ES-I3 (cell line): ENCODE data around the gene CCDC85C.

Experiments
- H3K36me3 ChIP-seq: 2 replicates; pipeline ENCODE4 v1.6.1; 2013; ENCODE audit warnings: mild to moderate bottlenecking, low read length, control low read depth, moderate library complexity; ENCODE audit not compliant: insufficient read depth
- H3K4me1 ChIP-seq: 2 replicates; pipeline ENCODE4 v1.6.1; 2013; ENCODE audit warnings: mild to moderate bottlenecking, control low read depth, low read length; ENCODE audit not compliant: insufficient read depth
- H3K9ac ChIP-seq: 2 replicates; pipeline ENCODE4 v1.6.1; 2013; ENCODE audit warnings: low read depth, mild to moderate bottlenecking, low read length, moderate library complexity
- H3K9me3 ChIP-seq: 2 replicates; pipeline ENCODE4 v1.6.1; 2013; ENCODE audit warnings: mild to moderate bottlenecking, low read length, moderate library complexity; ENCODE audit not compliant: control insufficient read depth, insufficient read depth

CCDC85C gene

DNA sequence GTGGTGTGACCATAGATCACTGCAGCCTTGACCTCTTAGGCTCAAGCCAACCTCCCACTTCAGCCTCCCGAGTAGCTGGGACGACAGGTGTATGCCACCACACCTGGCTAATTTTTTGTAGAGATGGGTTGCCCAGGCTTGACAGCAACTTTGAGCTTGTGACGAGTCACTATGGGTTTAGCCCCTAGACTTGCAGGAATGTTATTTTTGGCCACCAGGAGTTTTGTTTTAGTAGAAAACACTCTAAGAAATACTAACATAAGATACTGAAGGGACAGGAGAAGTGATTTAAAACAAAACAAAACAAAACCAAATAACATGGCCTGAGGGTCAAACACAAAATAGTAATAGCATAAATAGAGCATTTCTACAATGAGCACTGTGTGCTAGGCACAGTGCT, 149.8 kb downstream of the CCDC85C start:
- Histone ChIP-seq H3K9ac (no peak overlapping the region), H3K9me3 (no peaks in the 10 kb centered on the region), H3K36me3 (peaks cover 13% of the 10 kb centered on the region), H3K4me1 (no peaks in the 10 kb centered on the region)

DNA sequence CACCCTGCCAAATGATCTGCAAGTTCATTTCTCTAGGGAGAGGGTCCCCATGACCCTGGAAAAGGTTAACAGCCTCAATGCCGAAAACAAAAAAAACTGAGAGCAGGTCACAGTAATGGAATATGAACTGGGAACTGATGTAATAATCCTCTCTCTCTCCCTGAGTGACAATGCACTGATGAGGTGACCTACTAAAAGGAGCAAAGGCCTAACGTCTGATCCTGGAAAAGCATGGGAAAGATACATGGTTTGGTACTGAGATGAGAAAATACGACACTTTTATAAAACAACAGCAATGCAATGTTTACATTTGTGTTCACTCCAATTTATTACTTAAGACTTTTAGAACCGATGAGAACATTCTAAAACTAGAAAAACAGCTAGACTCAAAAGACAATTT, 151.0 kb downstream of the CCDC85C start:
- no peaks in the 10 kb centered on the region for H3K4me1 ChIP-seq
- H3K9ac ChIP-seq, result no peak overlapping the region
- H3K9me3 ChIP-seq, result no peaks in the 10 kb centered on the region
- H3K36me3 ChIP-seq, result peaks cover 18% of the 10 kb centered on the region

DNA sequence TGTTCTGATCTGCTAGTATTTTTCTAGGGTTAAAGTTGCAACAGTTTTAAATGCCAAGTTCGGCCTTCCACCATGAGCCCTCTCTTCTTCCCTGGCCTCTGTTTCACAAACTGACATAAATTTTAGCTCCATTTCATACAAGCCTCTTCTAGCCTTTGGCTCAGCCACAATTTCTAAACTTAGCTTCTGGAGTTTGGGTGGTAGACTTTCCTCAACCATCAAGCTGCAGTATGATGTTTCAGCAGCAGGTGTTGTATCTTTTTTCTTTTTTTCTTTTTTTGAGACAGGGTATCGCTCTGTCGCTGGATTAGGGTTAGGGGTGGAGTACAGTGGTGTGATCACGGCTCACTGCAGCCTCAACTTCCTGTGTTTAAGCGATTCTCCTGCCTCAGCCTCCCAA, 152.8 kb downstream of the CCDC85C start:
- H3K36me3 ChIP-seq, result peaks cover 18% of the 10 kb centered on the region
- H3K9me3 ChIP-seq, result no peaks in the 10 kb centered on the region
- no peak overlapping the region for H3K9ac ChIP-seq
- H3K4me1 ChIP-seq, result no peaks in the 10 kb centered on the region

DNA sequence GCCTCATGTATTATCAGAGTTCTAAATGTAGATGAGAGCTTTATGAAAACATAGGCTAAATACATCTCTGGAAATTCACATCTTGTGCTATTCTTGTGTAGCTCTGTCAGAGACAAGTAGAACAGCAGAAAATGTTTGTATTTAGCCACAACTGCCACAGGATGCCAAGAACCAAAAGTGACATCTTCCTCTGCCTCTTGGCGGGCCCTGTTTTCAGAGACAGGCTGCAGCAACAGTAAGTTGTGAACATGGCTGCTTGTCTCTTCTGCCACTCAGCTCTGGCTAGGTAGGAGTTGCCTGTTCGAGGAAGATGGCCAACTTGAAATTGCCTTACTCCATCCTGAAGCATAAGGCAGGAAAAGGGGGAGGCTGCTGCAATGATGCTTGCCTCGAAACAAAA, 153.7 kb downstream of the CCDC85C start:
- H3K9ac ChIP-seq, result no peak overlapping the region
- peaks cover 18% of the 10 kb centered on the region for H3K36me3 ChIP-seq
- H3K4me1 ChIP-seq, result no peaks in the 10 kb centered on the region
- H3K9me3 ChIP-seq, result no peaks in the 10 kb centered on the region
